HPDE6-E6E7 (cell line): ENCODE measurements around the gene QRFP.
A peak's percentile ranks its signal among the peaks of the same experiment; 100 is the strongest.

Experiments used
- DNase-seq: peaks from one replicate; pipeline ENCODE4 v3.0.0; 2011; ENCODE audit warnings: missing footprints; ENCODE audit errors: extremely low spot score

The QRFP gene

GRCh38 chr9:130933114-130934046 lies 36.8 kb upstream of the QRFP start:
- DNase-seq, result peak; percentile 50

- DNase-seq, result no peak
Measured at GRCh38 chr9:130932255-130933079, 35.9 kb upstream of the QRFP start.

- DNase-seq, result no peak
Measured at GRCh38 chr9:130931508-130932254, 35.1 kb upstream of the QRFP start.

GRCh38 chr9:130930804-130931349 lies 34.3 kb upstream of the QRFP start:
- DNase-seq, result no peak

- no peak for DNase-seq
Measured at GRCh38 chr9:130930132-130930803, 33.7 kb upstream of the QRFP start.

- DNase-seq, result no peak
Measured at GRCh38 chr9:130929571-130930038, 33.0 kb upstream of the QRFP start.

- peak; percentile 87 for DNase-seq
Measured at GRCh38 chr9:130927995-130928900, 31.6 kb upstream of the QRFP start.

GRCh38 chr9:130927338-130927737 lies 30.7 kb upstream of the QRFP start:
- no peak for DNase-seq

- DNase-seq, result no peak
Measured at GRCh38 chr9:130925050-130925678, 28.6 kb upstream of the QRFP start.

- no peak for DNase-seq
Measured at GRCh38 chr9:130924448-130924788, 27.8 kb upstream of the QRFP start.

- DNase-seq, result no peak
Measured at GRCh38 chr9:130923611-130924447, 27.2 kb upstream of the QRFP start.

- no peak for DNase-seq
Measured at GRCh38 chr9:130922893-130923610, 26.4 kb upstream of the QRFP start.

- no peak for DNase-seq
Measured at GRCh38 chr9:130921989-130922892, 25.6 kb upstream of the QRFP start.

GRCh38 chr9:130921300-130921988 lies 24.8 kb upstream of the QRFP start:
- DNase-seq, result no peak

- DNase-seq, result no peak
Measured at GRCh38 chr9:130920762-130921299, 24.2 kb upstream of the QRFP start.

GRCh38 chr9:130920233-130920632 lies 23.6 kb upstream of the QRFP start:
- no peak for DNase-seq
